SW 1271 (cell line): Measurements from ENCODE around the gene CIDEA.
"Not testable (repeated sequence)": the region's sequence is repeated elsewhere in the genome, so short reads cannot be mapped to it uniquely, and the experiment has no call there.

Experiments
- DNase-seq, 2 experiments: peaks; one replicate each; lab custom pipeline; 2025; lab: John Stamatoyannopoulos, UW

The CIDEA gene

GRCh38 chr18:12254136-12254819 lies at the start of gene CIDEA:
Gene CIDEA (plus strand): TSS chr18:12254361. CDS start chr18:12254384, 23 bp downstream.
- DNase-seq: no peak

- not testable (repeated sequence) for DNase-seq
Observed at GRCh38 chr18:12208296-12209153, 45.6 kb upstream of the CIDEA start.

GRCh38 chr18:12212308-12212707 lies 41.9 kb upstream of the CIDEA start:
- not testable (repeated sequence) for DNase-seq

GRCh38 chr18:12214296-12215005 lies 39.7 kb upstream of the CIDEA start:
- not testable (repeated sequence) for DNase-seq

GRCh38 chr18:12216471-12216870 lies 37.7 kb upstream of the CIDEA start:
- DNase-seq: not testable (repeated sequence)

GRCh38 chr18:12218603-12219002 lies 35.6 kb upstream of the CIDEA start:
- not testable (repeated sequence) for DNase-seq

- DNase-seq: not testable (repeated sequence)
Observed at GRCh38 chr18:12222041-12222440, 32.1 kb upstream of the CIDEA start.

- not testable (repeated sequence) for DNase-seq
Observed at GRCh38 chr18:12223326-12223725, 30.8 kb upstream of the CIDEA start.

- DNase-seq: not testable (repeated sequence)
Observed at GRCh38 chr18:12226807-12227206, 27.4 kb upstream of the CIDEA start.

GRCh38 chr18:12227399-12228186 lies 26.6 kb upstream of the CIDEA start:
- not testable (repeated sequence) for DNase-seq

- not testable (repeated sequence) for DNase-seq
Observed at GRCh38 chr18:12228308-12228707, 25.9 kb upstream of the CIDEA start.

- not testable (repeated sequence) for DNase-seq
Observed at GRCh38 chr18:12230561-12230960, 23.6 kb upstream of the CIDEA start.

- no peak for DNase-seq
Observed at GRCh38 chr18:12231040-12231882, 22.9 kb upstream of the CIDEA start.

- DNase-seq: no peak
Observed at GRCh38 chr18:12231986-12232385, 22.2 kb upstream of the CIDEA start.

GRCh38 chr18:12233378-12233777 lies 20.8 kb upstream of the CIDEA start:
- no peak for DNase-seq

- no peak for DNase-seq
Observed at GRCh38 chr18:12234451-12235190, 19.5 kb upstream of the CIDEA start.

GRCh38 chr18:12236141-12236540 lies 18.0 kb upstream of the CIDEA start:
- no peak for DNase-seq

GRCh38 chr18:12236934-12237832 lies 17.0 kb upstream of the CIDEA start:
- DNase-seq: peak in 1 of 2 experiments; percentile 8

- no peak for DNase-seq
Observed at GRCh38 chr18:12238826-12239225, 15.3 kb upstream of the CIDEA start.
